GM19193 (cell line): ENCODE measurements around the gene ADGRG1.

Experiments used
- POLR2A ChIP-seq: IDR thresholded peaks from 4 replicates; pipeline ENCODE4 v1.6.1; 2011; ENCODE audit not compliant: insufficient read depth, insufficient read length; ENCODE audit errors: extremely low read depth

ADGRG1 gene

DNA sequence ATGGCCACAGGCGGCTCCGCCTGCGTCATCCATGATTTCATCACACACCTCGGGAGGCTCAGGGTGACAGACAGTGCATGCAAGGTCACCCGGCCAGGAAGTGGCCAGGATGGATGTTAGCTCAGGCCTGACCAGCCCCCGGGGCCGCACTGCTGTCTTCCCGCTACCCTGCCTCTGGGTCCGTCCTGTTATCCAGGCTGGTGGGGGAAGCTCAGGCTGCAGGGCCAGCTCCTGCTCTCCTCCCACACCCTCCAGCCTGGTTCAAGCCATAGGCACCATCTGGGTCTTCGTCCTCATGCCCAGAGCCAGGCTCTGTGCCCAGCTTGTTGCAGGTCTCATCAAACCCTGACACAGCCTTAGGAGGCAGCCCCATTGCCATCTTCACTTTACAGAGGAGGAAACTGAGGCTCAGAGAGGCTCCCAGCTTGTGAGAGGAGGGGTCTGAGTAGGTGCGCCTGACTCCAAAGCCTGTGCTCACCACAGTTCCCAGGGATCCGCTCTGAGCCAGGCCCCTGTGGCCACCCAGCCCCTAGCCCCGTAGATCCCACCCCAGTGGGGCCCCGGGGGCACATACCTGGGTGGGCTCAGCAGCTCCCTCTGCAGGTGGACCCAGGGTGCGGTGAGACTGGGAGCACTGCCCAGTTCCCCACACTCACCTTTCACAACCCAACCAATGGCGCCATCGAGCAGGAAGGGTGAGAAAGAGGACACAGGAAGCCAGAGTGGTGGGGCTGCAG, 39.3 kb downstream of the ADGRG1 start:
- no peak for TF ChIP-seq POLR2A

GRCh38 chr16:57668263-57668571, 39.8 kb downstream of the ADGRG1 start, which contains the start of gene ADGRG3:
Gene ADGRG3 (plus strand): TSS chr16:57668306. CDS start chr16:57668348, 42 bp downstream.
- no peak for TF ChIP-seq POLR2A

GRCh38 chr16:57668630-57669475, 40.4 kb downstream of the ADGRG1 start:
- no peak for TF ChIP-seq POLR2A

- TF ChIP-seq POLR2A, result no peak
These were observed 41.2 kb downstream of the ADGRG1 start for GRCh38 chr16:57669476-57670162.

- no peak for TF ChIP-seq POLR2A
These were observed 41.8 kb downstream of the ADGRG1 start for GRCh38 chr16:57670196-57670595.

GRCh38 chr16:57672416-57672815, 44.0 kb downstream of the ADGRG1 start:
- TF ChIP-seq POLR2A, result no peak

DNA sequence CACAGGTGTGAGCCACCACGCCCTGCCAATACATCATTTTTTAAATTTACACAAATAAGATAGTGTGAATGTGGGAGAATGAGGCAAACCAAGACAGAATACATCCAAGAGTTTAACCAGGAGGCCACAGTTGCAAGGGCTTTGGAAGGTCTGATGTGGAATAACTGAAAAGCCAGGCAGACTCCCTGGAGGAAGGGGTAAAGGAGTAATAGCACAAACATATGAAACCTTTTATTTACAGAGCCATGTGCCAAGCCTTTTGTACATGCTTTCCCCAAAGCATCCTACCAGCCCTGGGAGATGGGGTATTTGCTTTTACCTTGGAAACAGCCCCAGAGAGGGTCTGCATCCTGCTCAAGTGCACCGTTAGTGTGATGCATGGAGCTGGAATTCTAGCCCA, 44.4 kb downstream of the ADGRG1 start:
- no peak for TF ChIP-seq POLR2A

- no peak for TF ChIP-seq POLR2A
These were observed 47.5 kb downstream of the ADGRG1 start for GRCh38 chr16:57675741-57676551.

- no peak for TF ChIP-seq POLR2A
These were observed 48.2 kb downstream of the ADGRG1 start for GRCh38 chr16:57676553-57677085.

GRCh38 chr16:57677622-57678369, 49.4 kb downstream of the ADGRG1 start:
- TF ChIP-seq POLR2A, result no peak

DNA sequence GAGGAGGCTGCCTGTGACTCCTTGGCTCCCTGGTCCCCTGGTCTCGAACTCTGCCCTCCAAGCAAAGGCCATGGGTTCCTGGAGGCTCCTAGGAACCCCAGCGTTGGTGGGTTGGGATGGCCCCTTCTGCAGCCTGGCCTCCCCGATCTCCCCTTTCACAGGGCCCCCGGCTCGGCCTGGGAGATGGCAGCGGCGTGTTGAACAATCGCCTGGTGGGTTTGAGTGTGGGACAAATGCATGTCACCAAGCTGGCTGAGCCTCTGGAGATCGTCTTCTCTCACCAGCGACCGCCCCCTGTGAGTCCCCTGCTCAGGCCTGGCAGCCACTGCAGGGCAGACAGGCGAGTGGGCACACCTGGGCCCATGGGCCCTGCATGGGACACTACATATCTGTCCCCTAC, 50.6 kb downstream of the ADGRG1 start:
- TF ChIP-seq POLR2A, result no peak

DNA sequence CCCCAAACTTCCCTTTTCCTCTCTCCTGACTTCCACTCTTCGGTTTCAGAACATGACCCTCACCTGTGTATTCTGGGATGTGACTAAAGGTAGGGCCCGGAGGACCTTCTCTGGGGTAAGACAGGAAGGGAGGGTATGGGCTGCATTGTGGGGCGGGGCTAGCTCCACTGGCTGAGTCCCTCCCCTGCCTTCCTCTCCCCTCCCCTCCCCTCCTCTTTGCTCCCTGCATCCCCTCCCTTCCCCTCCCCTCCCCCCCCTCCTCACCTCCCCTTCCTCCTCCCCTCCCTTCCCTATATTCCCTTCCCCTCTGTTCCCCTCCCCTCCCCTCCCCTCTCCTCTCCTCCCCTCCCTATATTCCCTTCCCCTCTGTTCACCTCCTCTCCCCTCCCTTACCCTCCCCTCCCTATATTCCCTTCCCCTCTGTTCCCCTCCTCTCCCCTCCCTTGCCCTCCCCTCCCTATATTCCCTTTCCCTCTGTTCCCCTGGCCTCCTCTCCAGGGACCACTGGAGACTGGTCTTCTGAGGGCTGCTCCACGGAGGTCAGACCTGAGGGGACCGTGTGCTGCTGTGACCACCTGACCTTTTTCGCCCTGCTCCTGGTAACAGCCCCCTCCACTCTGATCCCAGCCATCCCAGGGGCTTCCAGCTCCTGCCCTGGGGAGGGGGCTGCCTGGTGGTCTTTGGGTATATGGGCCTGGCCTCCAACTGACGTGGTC, 51.5 kb downstream of the ADGRG1 start:
- TF ChIP-seq POLR2A, result no peak

- TF ChIP-seq POLR2A, result no peak
These were observed 52.5 kb downstream of the ADGRG1 start for GRCh38 chr16:57680842-57681375.
